GM18511 (cell line): Measurements from ENCODE around the gene CYTH4.

Experiments
- ATAC-seq: cut with Tn5 transposase; IDR thresholded peaks from one replicate; pipeline ENCODE4 v1.9.1; 2021; ENCODE audit warnings: mild to moderate bottlenecking, moderate library complexity; ENCODE audit not compliant: unreplicated experiment

Gene CYTH4

DNA sequence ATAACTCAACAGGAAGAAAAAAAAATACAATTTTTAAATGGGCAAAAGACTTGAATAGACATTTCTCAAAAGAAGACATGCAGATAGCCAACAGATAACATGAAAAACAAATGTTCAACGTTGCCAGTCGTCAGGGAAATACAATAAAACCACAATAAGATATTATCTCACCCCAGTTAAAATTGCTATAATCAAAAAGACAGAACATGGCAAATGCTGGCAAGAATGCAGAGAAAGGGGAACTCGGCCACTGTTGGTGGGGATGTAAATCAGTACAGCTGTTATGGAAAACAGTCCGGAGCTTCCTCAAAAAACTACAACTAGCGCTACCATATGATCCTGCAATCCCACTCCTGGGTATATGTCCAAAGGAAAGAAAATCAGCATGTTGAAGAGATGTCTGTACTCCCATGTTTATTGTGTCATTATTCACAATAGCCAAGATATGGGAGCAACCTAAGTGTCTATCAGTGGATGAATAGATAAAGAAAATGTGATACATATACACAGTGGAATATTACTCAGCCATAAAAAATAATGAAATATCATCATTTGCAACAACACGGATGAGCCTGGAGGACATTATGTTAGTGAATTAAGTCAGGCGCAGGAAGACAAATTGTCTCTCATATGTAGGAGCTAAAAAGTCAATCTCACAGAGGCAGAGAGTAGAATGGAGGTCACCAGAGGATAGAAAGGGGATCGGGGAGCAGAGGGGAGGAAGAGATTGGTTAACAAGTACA is 12.2 kb upstream of the CYTH4 start:
- ATAC-seq, result no peak

DNA sequence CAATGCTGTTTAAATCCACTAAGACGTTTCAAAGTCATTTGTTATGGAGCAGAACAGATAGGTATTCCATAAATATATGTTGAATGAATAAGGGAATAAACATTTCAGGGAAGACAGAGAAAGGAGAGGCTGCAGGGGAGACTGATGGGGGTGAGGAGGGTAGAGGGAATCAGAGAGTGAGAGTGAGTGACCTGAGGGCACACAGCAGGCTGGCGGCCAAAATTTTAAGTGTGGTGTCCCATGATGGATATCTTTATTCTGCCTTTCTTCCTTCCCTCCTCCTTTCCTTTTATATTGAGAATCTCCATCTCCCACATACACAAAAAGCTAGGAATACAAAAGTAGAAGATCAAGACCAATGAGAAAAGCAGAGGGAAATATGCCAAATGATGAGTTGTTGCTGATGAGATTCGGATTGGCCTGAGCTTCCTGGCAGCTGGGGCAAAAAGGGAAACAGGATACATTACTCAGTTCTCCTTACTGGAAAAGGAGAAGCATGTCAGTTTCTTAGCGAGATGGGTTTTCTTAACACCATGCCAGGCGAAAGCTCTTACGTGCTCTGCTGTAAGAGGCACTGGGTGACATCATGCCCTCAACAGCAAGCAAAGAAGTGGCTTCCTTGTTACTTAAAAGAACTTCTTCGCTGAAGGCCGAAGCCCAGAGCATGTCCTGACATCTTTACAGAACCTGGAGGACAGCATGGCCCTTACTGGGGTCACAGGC is 11.2 kb upstream of the CYTH4 start:
- no peak for ATAC-seq

DNA sequence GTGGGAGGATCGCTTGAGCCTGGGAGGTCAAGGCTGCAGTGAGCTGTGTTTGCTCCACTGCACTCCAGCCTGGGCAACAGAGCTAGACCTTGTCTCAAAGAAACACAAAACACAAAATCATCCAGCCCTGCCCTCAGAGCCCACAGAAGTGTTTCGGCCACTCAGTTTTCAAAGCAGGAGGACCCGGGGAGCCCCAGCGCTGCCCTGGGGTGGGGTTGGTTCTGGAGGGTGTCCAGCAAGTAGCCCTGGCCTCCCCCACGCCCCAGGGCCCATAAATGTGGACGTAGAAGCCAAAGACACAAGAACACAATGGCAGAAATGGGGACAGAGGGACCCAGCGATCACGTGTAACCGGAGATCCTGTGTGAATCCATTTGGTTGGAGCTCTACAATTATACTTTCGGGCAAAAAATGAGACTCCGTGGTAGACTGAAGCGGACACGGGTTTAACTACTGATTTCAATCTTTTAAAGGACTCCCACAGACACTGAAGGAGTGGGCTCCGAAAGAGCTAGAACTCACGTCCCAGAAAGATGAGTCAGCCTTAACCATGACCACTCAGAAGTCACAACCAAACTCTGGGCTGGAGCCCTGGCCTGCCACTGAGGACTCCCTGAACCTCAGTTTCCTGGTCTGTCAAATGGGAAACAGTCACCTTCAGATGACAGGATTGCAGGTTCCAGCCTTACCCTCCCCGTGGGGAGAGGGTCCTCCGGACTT is 9.0 kb upstream of the CYTH4 start:
- ATAC-seq, result no peak

DNA sequence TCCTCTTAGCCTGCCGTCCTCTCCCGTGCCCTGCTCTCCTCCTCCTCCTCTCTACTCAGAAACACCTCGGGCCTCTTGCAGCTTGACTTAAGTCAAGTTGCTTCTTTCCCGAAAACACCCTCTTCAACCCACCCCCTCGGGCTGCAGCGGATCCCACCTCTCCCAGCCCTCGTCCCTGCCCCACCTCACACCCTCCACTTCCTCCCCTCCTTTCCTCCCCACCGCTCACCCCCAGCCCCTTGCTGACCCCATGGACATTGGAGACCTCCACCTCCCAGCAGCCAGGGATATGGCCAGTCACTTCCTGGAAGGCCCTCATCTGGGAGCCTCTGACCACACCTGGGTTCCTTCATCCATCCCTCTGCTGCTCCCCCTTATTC is 8.5 kb upstream of the CYTH4 start:
- ATAC-seq, result no peak

DNA sequence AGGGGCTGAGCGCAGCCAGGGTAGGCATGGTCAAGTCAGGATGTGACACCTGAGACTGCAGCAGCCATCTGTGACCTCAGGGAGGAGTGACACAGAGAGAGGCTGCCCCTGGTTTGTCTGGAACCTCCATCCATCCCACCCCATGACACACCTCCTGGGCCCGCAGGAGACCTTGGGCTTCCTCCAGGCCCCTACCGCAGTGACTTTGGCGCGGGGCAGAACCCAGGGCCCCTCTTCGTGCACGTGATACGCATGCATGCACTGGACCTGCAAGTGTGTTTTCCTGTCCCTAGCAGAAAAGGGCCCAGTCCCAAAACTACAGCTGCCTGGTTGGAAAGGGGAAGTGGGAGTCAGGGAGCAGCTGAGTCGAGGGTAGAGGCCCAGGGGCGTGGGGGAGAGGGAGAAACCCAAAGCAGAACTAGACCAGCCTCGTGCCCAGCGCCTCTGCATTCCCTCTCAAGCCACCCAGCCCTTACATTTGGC is 7.9 kb upstream of the CYTH4 start:
- ATAC-seq, result peak; percentile 55

DNA sequence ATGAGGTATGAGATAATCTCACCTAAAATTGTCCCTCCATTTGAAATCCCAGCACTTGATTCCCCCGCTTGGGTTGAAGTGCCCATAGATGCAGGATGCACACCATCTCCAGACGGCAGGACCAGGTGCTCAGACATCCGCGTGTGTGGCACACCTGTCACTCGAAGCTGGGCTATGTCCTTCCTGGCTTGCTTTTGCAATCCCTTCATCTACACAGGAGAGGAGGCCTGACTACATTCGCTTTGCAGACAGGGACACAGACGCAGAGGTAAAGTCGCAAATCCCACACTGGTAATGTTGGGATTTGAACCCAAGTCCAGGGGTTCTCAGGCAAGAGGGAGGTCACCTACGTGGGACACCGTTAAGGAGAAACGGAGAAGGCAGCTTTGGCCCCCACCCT is 7.2 kb upstream of the CYTH4 start:
- ATAC-seq, result no peak

DNA sequence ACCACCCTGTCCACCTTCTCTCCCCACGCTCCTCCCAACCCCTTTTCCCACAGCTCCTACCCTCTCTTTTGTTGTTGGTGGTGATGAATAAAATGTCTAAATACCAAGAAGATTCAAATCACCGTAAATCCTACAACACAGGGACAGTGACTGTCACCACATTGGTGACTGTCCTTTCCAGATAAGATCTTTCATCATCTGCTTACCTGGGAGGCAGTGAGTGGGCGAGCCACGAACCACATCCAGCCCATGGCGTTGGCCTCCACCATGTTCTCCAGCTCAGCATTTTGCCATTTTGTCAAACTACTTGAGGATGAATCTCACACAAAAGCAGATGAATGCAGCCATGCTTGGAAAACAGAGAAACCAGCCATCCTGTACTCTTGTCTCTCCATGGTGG is 6.7 kb upstream of the CYTH4 start:
- ATAC-seq, result no peak

DNA sequence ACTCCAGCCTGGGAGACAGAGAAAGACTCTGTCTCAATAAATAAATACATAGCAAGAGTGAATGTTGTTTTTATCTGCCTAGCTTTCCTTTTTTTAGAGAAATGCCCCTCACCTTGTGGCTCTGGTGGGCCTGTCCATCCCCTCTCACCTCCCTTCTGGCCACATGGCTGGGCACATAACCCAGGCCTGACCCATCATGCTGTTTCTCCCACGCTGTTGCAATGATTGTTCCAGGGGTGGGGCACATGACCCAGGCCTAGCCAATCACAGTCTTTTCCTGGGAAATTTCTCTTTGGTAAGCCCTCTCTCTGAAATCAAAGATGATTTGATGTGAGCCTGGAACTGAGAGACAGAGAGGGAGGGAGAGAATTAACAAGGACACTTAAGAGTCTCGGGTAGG is 5.5 kb upstream of the CYTH4 start:
- ATAC-seq, result no peak

DNA sequence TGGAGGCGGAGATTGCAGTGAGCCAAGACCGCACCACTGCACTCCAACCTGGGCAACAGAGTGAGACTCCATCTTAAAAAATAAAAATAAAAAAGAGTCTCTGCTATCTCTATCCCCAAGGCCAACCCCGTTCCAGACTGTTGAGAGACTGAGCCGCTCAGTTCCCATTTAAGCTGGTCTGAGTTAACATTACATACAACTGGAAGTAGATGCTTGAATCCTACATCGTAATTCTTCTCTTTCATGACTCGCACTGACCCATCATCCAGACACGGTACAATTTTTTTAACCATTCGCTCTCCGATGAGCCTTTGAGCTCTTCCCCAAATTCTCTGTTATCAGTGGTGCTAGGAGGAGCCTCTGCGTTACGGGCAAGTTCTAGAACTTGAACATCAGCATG is 4.9 kb upstream of the CYTH4 start:
- no peak for ATAC-seq

DNA sequence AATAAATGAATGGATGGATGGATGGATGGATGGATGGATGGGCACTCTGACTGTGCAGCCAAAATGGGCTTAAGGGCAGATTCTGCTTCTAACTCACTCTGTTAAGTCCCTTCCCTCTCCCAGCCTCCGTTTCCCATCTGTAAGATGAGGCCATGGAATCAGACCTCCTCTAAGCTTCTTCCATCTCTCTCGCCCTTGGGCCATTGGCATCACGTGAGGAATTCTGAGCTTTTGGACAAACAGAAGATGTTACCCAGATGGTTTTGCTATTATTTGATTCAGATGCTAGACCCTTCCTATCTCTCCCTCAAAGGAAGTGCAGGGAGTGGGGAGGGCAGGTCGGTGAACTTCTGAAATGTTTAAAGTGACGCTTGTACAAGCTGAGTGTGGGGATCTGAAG is 4.0 kb upstream of the CYTH4 start:
- ATAC-seq, result no peak

DNA sequence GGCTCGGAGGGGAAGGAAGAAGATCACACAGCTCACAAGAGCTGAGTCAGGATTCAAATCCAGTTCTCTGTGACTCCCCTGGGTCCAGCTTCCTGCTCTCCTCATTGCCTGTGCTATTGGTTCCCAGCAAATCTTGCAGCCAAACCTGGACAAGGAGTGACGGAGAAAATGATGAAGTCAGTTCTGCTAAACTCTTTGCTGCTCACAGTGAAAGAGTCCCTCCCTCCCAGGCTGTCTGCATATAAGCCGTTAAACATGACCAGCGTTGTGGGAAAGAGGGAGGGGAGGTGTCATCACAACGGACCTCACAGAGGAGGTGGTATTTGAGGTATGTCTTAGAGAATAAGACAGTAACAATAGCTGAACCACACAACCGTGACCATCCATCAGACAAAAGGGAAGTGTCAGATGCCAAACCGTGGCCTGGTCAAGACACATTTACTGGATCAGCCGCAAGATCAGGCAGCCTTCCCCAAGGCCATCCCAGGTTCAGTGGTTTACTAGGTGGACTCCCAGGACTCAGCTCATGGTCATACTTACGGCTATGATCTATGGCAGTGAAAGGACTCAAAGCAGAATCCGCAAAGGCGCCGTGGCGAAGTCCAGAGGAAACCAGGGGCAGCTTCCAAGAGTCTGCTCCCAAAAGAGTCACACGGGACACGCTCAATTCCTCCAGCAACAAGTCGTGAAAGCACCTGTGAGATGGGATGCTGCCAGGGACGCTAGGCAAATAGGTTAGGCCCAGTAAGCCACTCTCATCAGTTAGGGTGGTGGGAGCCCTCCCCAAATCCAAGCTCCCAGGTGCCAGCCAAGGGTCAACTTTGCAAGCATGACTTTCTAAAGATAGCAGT is 2.8 kb upstream of the CYTH4 start:
- ATAC-seq, result no peak

DNA sequence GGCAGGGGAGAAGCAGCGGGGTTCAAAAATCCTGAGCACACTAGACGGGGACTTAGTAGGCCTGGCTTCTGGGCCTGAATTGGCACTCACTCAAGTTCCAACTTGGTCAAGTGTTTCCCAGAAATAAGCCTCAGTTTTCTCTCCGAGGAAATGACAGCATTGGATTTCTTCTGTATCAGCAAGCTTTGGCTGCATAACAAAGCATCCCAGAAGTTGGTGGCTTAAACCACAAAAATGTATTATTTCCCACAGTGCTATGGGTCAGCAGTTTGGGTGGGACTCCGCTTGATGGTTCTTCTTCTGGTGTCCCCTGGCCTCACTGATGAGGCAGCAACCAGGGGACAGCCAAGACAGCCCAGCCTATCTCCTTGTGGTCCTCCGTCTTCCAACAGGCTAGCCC is 1.6 kb upstream of the CYTH4 start:
- no peak for ATAC-seq

DNA sequence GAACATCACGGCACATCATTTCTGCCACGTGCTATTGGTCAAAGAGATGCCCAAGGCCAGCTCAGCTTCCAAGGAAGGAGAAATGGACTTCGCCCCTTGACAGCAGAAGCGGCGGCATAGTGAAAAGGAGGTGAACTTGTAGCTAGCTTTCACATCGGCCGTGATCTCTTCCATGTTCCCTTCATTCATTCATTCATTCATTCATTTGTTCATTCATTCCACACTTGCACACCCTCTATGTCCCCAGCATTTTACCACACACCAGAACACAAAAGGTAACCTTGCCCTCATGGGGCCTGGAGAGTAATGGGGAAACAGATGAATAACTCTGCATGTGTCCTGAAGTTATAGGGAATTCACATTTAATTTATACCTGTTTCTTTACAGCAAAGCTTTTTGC is 1.1 kb upstream of the CYTH4 start:
- ATAC-seq, result no peak

DNA sequence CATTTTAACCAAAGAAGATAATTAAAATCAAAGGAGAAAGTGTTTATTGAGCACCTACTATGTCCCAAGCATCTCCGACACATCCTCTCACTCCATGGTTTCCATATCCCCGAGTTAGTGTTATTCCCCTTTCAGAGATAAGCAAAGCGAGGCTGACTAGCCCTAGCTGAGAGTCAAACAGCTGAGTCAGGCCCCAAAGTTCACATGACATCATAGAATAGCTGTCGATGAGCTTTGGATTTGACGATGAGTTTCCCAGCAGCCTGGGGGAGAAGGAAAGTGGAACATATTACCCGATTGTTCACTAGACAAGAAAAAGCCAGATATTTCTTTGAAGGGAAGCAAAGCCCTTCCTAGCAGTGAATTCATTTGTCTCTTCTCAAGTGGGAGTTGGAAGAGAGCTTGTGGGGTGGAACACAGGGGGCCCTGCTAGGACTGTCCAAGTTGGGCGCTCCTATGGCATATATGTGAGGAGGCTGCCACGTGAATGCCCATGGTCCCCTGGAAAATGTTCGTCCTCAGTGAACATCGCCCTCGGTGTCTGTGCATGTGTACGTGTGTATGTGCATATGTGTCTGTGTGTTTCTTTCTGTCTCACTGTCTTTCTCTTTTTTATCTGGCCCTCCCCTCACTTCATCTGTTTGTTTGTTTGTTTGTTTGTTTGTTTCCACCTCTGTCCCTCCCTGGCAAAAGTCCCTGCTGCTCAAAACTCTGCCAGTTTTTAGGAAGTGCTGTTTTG is 493 bp upstream of the CYTH4 start:
- ATAC-seq, result peak; percentile 9

DNA sequence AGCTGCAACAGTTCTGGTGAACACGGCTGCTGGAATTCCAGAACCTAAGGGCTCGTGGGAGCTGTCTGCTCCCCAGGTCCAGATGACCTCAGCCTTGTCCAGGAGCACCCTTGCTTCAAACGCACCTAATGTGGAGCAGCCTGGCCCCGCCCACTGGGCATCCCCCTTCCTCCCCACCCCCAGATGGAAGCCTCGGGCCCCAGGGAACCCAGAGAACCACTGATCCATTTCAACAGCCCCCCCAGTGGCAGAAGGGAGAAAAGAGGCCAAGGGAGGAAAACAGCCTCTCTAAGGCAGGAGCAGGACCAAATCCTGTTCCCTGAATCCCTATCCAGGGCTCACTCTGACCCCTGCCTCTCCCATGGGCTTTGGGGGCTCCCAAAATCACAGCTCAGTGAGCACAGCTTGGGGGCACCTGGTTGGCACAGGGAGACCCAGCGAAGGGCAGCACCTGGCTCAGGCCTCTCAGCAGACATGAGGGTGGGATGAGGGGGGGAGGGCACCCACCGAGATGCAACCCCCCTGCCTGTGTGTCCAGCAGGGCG is 1.2 kb downstream of the CYTH4 start:
- ATAC-seq, result no peak

DNA sequence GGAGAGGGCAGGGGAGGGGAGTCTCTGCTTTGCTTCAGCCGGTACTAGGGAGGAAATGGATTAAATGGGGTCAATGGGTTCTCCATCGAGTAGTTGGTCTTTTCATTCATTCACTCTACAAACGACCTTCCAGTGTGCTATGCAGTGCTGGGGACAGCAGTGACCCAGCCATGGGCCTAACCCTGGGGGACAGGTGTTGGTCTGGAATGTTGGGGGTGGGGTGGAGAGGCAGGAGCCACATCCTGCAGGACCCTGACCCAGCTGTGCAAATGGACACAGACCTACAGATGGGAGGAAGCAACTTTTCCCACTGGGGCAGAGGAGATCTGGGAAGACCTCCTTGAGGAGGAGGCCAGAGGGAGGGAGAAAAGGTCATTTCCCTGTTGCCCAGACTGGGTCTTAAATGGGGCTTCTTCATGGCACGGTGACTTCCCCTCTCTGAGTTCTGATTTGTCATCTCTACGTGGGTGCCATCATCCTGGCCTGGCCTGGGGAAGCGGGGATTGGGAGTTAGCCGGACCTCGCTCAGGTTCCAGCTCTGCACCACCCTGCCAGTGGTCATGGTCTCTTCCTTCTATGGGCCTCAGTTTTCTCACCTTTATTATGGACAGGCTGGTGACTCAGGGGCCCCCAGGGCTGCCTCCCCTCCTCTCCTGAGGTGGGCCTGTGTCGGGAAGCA is 2.0 kb downstream of the CYTH4 start:
- ATAC-seq, result no peak

DNA sequence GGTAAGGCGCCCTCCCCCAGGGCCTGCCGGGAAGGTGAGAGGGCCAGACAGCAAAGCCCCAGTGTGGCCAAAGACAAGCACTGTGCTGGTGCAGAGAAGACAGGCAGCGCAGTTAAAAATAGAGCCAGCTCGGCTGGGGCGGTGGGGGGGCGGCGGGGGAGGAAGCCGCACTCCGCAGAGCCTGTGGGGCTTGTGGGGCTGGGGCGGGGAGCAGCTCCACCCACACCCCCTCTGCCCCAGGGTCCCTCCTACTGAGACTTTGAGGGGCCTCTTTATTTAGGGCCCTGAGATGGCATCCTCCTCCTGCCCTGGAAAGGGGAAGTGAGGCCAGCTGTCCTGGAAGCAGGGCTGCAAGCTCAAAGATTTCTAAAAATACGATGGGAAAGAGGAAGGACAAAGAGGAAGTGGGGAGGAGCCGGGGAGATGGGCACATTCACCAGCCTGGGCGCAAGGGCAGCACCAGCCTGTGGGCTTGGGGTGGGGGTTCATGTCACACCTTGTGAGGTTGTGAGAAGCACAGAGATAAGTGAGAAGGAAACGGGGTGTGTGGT is 2.6 kb downstream of the CYTH4 start:
- peak; percentile 47 for ATAC-seq

DNA sequence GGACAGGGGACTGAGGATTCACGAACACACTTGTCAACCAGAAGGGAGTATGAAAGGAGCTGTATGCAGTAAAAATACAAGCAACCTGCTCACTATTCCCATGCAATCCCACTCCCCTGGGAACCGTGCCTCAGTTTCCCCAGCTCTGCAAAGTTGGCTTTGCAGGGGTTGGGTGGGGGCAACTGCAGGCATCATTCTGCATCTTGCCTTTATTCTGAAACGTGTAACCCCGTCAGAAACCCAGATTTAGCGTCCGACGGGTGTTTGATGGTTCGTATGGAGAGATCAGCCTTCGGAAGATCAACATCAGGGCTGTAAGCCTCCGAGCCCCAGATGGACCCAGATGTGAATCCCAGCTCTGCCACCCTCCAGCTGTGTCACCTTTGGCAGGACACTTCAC is 3.6 kb downstream of the CYTH4 start:
- ATAC-seq, result no peak

DNA sequence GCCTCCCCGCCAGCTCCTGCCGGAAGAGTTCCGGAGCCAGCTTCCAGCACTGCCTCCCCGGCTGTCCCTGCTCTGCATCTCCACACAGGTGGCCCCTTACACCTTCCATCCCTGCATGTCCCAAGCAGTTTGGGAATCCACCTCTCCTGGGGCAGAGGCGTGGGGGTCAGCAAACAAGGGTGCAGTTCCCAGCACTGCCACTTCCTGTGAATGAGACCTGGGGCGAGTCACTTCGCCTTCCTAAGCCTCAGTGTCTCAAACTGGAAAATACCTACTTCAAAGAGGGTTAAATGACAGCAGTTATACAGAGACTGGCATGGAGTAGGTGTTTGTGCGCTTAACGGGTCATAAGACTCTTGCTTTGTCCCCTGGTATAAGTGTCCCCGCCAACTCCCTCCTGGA is 5.2 kb downstream of the CYTH4 start:
- no peak for ATAC-seq
